SKM-1 treated with dmso at 0.1 percent for 144 hours (cell line): ENCODE results near the gene MAPT.
"Not testable (repeated sequence)": the region's sequence is repeated elsewhere in the genome, so short reads cannot be mapped to it uniquely, and the experiment has no call there.

ENCODE experiments used
- DNase-seq: peaks from one replicate; lab custom pipeline; 2025; ENCODE audit not compliant: unreplicated experiment; lab: John Stamatoyannopoulos, UW

MAPT gene

DNA sequence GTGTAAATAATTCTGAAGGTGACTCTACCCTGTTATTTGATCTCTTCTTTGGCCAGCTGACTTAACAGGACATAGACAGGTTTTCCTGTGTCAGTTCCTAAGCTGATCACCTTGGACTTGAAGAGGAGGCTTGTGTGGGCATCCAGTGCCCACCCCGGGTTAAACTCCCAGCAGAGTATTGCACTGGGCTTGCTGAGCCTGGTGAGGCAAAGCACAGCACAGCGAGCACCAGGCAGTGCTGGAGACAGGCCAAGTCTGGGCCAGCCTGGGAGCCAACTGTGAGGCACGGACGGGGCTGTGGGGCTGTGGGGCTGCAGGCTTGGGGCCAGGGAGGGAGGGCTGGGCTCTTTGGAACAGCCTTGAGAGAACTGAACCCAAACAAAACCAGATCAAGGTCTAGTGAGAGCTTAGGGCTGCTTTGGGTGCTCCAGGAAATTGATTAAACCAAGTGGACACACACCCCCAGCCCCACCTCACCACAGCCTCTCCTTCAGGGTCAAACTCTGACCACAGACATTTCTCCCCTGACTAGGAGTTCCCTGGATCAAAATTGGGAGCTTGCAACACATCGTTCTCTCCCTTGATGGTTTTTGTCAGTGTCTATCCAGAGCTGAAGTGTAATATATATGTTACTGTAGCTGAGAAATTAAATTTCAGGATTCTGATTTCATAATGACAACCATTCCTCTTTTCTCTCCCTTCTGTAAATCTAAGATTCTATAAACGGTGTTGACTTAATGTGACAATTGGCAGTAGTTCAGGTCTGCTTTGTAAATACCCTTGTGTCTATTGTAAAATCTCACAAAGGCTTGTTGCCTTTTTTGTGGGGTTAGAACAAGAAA, 109.8 kb downstream of the MAPT start:
- no peak for DNase-seq

DNA sequence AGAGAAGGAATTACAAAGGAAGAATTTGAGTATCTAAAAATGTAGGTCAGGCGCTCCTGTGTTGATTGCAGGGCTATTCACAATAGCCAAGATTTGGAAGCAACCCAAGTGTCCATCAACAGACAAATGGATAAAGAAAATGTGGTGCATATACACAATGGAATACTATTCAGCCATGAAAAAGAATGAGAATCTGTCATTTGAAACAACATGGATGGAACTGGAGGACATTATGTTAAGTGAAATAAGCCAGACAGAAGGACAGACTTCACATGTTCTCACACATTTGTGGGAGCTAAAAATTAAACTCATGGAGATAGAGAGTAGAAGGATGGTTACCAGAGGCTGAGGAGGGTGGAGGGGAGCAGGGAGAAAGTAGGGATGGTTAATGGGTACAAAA, 111.7 kb downstream of the MAPT start:
- DNase-seq: not testable (repeated sequence)

DNA sequence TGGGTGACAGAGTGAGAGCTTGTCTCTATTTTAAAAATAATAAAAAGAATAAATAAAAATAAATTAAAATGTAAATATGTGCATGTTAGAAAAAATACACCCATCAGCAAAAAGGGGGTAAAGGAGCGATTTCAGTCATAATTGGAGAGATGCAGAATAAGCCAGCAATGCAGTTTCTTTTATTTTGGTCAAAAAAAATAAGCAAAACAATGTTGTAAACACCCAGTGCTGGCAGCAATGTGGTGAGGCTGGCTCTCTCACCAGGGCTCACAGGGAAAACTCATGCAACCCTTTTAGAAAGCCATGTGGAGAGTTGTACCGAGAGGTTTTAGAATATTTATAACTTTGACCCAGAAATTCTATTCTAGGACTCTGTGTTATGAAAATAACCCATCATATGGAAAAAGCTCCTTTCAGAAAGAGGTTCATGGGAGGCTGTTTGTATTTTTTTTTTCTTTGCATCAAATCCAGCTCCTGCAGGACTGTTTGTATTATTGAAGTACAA, 113.2 kb downstream of the MAPT start:
- no peak for DNase-seq

DNA sequence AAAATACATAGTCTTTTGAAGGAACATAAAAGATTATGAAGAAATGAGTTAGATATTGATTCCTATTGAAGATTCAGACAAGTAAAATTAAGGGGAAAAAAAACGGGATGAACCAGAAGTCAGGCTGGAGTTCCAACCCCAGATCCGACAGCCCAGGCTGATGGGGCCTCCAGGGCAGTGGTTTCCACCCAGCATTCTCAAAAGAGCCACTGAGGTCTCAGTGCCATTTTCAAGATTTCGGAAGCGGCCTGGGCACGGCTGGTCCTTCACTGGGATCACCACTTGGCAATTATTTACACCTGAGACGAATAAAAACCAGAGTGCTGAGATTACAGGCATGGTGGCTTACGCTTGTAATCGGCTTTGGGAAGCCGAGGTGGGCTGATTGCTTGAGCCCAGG, 114.2 kb downstream of the MAPT start:
- no peak for DNase-seq

DNA sequence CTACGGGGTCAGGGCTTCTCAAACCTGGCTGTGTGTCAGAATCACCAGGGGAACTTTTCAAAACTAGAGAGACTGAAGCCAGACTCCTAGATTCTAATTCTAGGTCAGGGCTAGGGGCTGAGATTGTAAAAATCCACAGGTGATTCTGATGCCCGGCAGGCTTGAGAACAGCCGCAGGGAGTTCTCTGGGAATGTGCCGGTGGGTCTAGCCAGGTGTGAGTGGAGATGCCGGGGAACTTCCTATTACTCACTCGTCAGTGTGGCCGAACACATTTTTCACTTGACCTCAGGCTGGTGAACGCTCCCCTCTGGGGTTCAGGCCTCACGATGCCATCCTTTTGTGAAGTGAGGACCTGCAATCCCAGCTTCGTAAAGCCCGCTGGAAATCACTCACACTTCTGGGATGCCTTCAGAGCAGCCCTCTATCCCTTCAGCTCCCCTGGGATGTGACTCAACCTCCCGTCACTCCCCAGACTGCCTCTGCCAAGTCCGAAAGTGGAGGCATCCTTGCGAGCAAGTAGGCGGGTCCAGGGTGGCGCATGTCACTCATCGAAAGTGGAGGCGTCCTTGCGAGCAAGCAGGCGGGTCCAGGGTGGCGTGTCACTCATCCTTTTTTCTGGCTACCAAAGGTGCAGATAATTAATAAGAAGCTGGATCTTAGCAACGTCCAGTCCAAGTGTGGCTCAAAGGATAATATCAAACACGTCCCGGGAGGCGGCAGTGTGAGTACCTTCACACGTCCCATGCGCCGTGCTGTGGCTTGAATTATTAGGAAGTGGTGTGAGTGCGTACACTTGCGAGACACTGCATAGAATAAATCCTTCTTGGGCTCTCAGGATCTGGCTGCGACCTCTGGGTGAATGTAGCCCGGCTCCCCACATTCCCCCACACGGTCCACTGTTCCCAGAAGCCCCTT, 115.6 kb downstream of the MAPT start:
- no peak for DNase-seq

DNA sequence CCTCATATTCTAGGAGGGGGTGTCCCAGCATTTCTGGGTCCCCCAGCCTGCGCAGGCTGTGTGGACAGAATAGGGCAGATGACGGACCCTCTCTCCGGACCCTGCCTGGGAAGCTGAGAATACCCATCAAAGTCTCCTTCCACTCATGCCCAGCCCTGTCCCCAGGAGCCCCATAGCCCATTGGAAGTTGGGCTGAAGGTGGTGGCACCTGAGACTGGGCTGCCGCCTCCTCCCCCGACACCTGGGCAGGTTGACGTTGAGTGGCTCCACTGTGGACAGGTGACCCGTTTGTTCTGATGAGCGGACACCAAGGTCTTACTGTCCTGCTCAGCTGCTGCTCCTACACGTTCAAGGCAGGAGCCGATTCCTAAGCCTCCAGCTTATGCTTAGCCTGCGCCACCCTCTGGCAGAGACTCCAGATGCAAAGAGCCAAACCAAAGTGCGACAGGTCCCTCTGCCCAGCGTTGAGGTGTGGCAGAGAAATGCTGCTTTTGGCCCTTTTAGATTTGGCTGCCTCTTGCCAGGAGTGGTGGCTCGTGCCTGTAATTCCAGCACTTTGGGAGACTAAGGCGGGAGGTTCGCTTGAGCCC, 116.3 kb downstream of the MAPT start:
- DNase-seq: no peak

DNA sequence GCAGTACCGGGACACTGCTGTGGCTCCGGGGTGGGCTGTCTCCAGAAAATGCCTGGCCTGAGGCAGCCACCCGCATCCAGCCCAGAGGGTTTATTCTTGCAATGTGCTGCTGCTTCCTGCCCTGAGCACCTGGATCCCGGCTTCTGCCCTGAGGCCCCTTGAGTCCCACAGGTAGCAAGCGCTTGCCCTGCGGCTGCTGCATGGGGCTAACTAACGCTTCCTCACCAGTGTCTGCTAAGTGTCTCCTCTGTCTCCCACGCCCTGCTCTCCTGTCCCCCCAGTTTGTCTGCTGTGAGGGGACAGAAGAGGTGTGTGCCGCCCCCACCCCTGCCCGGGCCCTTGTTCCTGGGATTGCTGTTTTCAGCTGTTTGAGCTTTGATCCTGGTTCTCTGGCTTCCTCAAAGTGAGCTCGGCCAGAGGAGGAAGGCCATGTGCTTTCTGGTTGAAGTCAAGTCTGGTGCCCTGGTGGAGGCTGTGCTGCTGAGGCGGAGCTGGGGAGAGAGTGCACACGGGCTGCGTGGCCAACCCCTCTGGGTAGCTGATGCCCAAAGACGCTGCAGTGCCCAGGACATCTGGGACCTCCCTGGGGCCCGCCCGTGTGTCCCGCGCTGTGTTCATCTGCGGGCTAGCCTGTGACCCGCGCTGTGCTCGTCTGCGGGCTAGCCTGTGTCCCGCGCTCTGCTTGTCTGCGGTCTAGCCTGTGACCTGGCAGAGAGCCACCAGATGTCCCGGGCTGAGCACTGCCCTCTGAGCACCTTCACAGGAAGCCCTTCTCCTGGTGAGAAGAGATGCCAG, 117.6 kb downstream of the MAPT start:
- DNase-seq: no peak

DNA sequence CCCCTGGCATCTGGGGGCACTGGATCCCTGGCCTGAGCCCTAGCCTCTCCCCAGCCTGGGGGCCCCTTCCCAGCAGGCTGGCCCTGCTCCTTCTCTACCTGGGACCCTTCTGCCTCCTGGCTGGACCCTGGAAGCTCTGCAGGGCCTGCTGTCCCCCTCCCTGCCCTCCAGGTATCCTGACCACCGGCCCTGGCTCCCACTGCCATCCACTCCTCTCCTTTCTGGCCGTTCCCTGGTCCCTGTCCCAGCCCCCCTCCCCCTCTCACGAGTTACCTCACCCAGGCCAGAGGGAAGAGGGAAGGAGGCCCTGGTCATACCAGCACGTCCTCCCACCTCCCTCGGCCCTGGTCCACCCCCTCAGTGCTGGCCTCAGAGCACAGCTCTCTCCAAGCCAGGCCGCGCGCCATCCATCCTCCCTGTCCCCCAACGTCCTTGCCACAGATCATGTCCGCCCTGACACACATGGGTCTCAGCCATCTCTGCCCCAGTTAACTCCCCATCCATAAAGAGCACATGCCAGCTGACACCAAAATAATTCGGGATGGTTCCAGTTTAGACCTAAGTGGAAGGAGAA, 118.2 kb downstream of the MAPT start:
- no peak for DNase-seq

DNA sequence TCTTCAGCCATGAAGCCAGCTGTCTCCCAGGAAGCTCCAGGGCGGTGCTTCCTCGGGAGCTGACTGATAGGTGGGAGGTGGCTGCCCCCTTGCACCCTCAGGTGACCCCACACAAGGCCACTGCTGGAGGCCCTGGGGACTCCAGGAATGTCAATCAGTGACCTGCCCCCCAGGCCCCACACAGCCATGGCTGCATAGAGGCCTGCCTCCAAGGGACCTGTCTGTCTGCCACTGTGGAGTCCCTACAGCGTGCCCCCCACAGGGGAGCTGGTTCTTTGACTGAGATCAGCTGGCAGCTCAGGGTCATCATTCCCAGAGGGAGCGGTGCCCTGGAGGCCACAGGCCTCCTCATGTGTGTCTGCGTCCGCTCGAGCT, 118.8 kb downstream of the MAPT start:
- no peak for DNase-seq

DNA sequence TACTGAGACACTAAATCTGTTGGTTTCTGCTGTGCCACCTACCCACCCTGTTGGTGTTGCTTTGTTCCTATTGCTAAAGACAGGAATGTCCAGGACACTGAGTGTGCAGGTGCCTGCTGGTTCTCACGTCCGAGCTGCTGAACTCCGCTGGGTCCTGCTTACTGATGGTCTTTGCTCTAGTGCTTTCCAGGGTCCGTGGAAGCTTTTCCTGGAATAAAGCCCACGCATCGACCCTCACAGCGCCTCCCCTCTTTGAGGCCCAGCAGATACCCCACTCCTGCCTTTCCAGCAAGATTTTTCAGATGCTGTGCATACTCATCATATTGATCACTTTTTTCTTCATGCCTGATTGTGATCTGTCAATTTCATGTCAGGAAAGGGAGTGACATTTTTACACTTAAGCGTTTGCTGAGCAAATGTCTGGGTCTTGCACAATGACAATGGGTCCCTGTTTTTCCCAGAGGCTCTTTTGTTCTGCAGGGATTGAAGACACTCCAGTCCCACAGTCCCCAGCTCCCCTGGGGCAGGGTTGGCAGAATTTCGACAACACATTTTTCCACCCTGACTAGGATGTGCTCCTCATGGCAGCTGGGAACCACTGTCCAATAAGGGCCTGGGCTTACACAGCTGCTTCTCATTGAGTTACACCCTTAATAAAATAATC, 119.3 kb downstream of the MAPT start:
- no peak for DNase-seq

DNA sequence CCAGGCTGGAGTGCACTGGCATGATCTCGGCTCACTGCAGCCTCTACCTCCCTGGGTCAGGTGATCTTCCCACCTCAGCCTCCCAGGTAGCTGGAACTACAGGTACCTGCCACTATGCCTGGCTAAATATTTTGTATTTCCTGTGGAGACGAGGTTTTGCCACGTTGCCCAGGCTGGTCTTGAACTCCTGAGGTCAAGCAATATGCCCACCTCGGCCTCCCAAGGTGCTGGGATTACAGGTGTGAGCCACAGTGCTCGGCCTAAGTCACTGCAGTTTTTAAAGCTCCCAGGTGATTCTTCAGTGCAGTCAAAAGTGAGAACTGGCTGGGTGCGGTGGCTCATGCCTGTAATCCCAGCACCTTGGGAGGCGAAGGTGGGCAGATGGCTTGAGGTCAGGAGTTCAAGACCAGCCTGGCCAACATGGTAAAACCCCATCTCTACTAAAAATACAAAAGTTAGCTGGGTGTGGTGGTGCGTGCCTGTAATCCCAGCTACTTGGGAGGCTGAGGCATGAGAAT, 125.1 kb downstream of the MAPT start:
- not testable (repeated sequence) for DNase-seq

DNA sequence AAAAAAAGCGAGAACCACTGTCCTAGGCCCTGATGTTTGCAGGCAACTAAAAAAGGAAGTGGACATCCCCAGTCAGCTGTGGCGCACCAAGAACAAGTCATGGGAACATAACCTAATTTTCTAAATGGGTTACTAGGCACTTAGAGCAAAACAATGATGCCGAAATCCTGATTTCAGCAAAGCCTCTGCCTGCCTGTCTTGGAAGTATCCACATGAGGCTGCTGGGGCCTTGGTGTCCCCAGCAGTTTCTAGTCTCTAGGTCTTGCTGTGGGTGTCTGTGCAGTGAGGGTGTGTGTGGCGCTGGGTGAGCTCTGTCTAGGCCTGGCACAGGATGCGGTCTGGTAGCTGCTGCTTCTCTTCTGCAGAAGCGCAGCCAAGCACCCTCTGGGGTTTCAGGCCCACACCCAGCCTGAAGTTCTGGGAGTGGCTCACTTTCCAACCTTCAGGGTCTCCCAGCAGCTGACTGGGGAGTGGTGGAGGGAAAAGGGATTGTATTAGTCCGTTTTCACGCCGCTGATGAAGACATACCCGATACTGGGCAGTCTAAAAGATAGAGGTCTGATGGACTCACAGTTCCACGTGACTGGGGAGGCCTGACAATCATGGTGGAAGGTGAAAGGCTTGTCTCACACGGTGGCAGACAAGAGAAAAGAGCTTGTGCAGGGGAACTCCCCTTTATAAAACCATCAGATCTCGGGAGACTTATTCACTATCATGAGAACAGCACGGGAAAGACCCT, 125.8 kb downstream of the MAPT start:
- DNase-seq: peak; percentile 26

DNA sequence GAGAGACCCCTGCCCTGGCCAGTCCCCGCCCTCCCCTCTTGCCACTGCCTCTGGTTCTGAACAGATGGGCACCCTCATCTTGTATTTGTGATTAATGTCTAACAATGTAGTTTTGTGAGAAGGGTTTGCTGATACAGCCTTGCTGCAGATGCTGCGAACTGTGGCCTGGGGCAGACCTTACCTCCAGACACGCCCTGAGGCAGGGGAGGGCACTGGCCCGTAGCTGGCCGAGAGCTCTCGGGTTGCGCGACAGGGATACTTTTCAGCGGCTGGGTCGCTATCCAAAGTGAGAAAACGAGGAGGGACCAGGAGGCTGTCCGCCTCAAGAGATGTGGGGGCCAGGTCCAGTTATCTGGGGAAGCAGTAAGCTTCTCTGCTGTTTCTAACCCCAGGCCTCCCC, 126.6 kb downstream of the MAPT start:
- DNase-seq: no peak

DNA sequence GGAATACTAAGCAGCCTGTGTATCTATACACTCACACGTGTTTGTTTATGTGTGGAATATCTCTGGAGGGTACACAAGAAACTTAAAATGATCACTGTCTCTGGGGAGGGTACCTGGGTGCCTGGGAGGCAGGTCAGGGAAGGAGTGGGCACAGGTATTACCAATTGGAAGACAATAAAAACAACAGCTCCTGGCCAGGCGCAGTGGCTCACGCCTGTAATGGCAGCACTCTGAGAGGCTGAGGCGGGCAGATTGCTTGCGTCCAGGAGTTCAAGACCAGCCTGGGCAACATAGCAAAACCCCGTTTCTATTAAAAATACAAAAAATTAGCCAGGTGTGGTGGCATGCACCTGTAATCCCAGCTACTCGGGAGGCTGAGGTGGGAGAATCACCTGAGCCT, 129.0 kb downstream of the MAPT start:
- DNase-seq: not testable (repeated sequence)

DNA sequence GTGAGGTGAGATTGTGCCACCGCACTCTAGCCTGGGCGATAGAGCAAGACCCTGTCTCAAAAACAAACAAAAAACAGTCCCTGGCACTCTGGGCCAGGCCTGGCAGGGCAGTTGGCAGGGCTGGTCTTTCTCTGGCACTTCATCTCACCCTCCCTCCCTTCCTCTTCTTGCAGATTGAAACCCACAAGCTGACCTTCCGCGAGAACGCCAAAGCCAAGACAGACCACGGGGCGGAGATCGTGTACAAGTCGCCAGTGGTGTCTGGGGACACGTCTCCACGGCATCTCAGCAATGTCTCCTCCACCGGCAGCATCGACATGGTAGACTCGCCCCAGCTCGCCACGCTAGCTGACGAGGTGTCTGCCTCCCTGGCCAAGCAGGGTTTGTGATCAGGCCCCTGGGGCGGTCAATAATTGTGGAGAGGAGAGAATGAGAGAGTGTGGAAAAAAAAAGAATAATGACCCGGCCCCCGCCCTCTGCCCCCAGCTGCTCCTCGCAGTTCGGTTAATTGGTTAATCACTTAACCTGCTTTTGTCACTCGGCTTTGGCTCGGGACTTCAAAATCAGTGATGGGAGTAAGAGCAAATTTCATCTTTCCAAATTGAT, 129.5 kb downstream of the MAPT start:
- no peak for DNase-seq

DNA sequence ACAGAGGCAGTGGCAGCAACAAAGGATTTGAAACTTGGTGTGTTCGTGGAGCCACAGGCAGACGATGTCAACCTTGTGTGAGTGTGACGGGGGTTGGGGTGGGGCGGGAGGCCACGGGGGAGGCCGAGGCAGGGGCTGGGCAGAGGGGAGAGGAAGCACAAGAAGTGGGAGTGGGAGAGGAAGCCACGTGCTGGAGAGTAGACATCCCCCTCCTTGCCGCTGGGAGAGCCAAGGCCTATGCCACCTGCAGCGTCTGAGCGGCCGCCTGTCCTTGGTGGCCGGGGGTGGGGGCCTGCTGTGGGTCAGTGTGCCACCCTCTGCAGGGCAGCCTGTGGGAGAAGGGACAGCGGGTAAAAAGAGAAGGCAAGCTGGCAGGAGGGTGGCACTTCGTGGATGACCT, 130.2 kb downstream of the MAPT start:
- DNase-seq: no peak

DNA sequence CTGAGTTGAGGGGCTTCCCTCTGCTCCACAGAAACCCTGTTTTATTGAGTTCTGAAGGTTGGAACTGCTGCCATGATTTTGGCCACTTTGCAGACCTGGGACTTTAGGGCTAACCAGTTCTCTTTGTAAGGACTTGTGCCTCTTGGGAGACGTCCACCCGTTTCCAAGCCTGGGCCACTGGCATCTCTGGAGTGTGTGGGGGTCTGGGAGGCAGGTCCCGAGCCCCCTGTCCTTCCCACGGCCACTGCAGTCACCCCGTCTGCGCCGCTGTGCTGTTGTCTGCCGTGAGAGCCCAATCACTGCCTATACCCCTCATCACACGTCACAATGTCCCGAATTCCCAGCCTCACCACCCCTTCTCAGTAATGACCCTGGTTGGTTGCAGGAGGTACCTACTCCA, 130.7 kb downstream of the MAPT start:
- no peak for DNase-seq

DNA sequence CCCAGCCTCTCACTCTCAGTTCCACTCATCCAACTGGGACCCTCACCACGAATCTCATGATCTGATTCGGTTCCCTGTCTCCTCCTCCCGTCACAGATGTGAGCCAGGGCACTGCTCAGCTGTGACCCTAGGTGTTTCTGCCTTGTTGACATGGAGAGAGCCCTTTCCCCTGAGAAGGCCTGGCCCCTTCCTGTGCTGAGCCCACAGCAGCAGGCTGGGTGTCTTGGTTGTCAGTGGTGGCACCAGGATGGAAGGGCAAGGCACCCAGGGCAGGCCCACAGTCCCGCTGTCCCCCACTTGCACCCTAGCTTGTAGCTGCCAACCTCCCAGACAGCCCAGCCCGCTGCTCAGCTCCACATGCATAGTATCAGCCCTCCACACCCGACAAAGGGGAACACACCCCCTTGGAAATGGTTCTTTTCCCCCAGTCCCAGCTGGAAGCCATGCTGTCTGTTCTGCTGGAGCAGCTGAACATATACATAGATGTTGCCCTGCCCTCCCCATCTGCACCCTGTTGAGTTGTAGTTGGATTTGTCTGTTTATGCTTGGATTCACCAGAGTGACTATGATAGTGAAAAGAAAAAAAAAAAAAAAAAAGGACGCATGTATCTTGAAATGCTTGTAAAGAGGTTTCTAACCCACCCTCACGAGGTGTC, 131.3 kb downstream of the MAPT start:
- no peak for DNase-seq
